GM21423 (cell line): Measurements from ENCODE around the gene P2RX1.
"Not testable (repeated sequence)": the region's sequence is repeated elsewhere in the genome, so short reads cannot be mapped to it uniquely, and the experiment has no call there.

Source experiments
- ATAC-seq: cut with Tn5 transposase; IDR thresholded peaks from one replicate; pipeline ENCODE4 v1.9.1; 2021; ENCODE audit warnings: mild to moderate bottlenecking, moderate library complexity; ENCODE audit not compliant: unreplicated experiment

The P2RX1 gene

GRCh38 chr17:3861761-3862681, 54.2 kb downstream of the P2RX1 start:
- ATAC-seq, result no peak

GRCh38 chr17:3860939-3861700, 55.1 kb downstream of the P2RX1 start:
- ATAC-seq, result no peak

DNA sequence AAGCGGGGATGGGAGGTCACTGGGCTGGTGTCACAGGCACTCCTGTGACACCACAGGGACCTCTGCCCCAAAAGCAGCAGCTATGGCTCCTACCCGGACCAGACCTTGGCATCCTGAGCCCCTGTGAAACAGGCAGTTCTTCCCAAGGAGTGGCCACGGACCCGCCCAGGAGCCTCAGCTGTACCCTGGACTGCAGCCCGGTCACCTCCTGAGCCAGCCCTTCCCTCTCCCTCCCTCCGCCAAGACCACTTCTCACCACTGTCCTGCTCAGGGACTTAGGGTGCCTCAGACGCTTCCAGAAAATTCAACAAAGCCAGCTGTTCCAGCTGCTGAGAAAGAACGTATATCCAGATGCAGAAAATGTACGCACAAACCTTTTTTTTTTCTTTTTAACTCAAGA, 56.3 kb downstream of the P2RX1 start:
- ATAC-seq, result no peak

- no peak for ATAC-seq
Observed at GRCh38 chr17:3857261-3858105, 58.8 kb downstream of the P2RX1 start.

DNA sequence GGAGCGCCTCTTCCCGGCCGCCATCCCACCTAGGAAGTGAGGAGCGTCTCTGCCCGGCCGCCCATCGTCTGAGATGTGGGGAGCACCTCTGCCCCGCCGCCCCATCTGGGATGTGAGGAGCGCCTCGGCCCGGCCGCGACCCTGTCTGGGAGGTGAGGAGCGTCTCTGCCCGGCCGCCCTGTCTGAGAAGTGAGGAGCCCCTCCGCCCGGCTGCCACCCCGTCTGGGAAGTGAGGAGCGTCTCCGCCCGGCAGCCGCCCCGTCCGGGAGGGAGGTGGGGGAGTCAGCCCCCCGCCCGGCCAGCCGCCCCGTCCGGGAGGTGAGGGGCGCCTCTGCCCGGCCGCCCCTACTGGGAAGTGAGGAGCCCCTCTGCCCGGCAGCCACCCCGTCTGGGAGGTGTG, 62.1 kb downstream of the P2RX1 start:
- ATAC-seq, result not testable (repeated sequence)

GRCh38 chr17:3852561-3852960, 63.7 kb downstream of the P2RX1 start:
- no peak for ATAC-seq

- ATAC-seq, result no peak
Observed at GRCh38 chr17:3851461-3852100, 64.7 kb downstream of the P2RX1 start.

DNA sequence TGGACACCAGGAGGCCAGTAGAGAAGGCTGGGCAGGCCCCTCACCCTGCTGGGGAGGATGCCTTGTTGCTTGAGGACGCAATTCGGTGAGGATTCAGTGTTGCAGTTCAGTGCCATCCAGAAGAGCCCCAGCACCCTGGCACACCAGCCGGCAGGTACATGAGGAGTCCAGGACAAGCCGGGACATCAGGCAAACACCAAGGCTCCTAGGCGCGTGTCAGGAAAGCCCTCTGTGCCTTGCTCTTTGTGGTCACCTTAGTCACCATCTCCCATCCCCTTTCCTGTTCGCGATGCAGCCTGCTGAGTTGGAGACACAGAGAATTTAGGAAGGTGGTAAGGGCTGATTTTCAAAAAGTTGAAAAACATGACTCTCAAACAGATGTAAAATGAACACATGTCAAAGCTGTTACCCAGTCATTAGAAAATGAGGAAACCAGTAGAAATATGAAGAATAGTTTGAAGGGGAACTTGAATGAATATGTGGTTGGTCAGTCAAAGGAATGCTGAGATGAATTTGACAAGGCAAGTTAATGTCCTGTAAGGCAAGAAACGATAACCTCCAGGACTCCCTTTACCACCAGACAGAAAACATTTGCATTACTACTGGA, 67.9 kb downstream of the P2RX1 start:
- ATAC-seq, result no peak

- ATAC-seq, result no peak
Observed at GRCh38 chr17:3847165-3847670, 69.0 kb downstream of the P2RX1 start.
